ENCODE measurements around the gene WNT8B. TPM values are rescaled to one million over a fixed set of nuclear protein-coding genes. Genes with fewer than 3 reads are reported as not detected.
A peak's percentile ranks its signal among the peaks of the same experiment; 100 is the strongest.

The WNT8B gene
- total RNA-seq, 1 donor from 2014 or later = 0.16 TPM

- no peaks in the 10 kb centered on the region for H3K9me3 Mint-ChIP-seq
- peaks cover 15% of the 10 kb centered on the region for H3K36me3 Mint-ChIP-seq (ENCODE audit: low read depth)
- no peaks in the 10 kb centered on the region for H3K27me3 Mint-ChIP-seq
- H3K4me1 Mint-ChIP-seq = no peaks in the 10 kb centered on the region
- no peak overlapping the region for H3K4me3 Mint-ChIP-seq
- peak; percentile 47 for DNase-seq
- intact Hi-C loops (cut with micrococcal nuclease) = no loop called here
- no peak overlapping the region for H3K27ac Mint-ChIP-seq
Observed at GRCh38 chr10:100469756-100470155, 6.9 kb downstream of the WNT8B start.

- Mint-ChIP-seq H3K36me3 (ENCODE audit: low read depth) (peaks cover 12% of the 10 kb centered on the region), H3K4me1 (no peaks in the 10 kb centered on the region), H3K9me3 (no peaks in the 10 kb centered on the region), H3K27me3 (no peaks in the 10 kb centered on the region), H3K27ac (no peak overlapping the region), H3K4me3 (no peak overlapping the region)
- intact Hi-C loops (cut with micrococcal nuclease) = no loop called here
- DNase-seq = no peak
Observed at GRCh38 chr10:100470367-100470766, 7.6 kb downstream of the WNT8B start.

GRCh38 chr10:100477970-100478369, 15.2 kb downstream of the WNT8B start:
- DNase-seq = no peak
- intact Hi-C loops (cut with micrococcal nuclease) = no loop called here
- Mint-ChIP-seq H3K4me3 (no peak overlapping the region), H3K27me3 (peaks cover 3% of the 10 kb centered on the region), H3K36me3 (ENCODE audit: low read depth) (no peaks in the 10 kb centered on the region), H3K9me3 (no peaks in the 10 kb centered on the region), H3K4me1 (peaks cover 12% of the 10 kb centered on the region), H3K27ac (no peak overlapping the region)

DNA sequence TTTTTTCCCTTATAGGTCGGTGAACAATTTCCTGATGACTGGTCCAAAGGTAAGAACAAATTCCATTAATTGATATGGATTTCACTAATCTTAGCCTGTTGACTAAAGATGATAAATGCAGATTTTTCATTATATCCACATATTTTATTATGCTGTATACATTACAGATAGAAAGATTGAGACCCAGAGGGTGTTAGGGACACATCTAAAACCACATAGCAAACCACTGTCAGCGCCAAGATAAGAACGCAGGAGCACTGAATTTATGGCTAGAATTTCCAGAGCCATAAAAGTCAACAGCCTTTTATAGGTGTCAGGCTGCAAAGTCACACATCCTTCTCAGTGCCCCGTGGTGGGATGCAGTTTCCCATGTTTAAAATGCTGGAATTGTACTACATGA, 16.2 kb downstream of the WNT8B start:
- peaks cover 3% of the 10 kb centered on the region for H3K36me3 Mint-ChIP-seq (ENCODE audit: low read depth)
- no peak overlapping the region for H3K4me3 Mint-ChIP-seq
- intact Hi-C loops (cut with micrococcal nuclease) = no loop called here
- H3K27ac Mint-ChIP-seq = no peak overlapping the region
- H3K4me1 Mint-ChIP-seq = peaks cover 23% of the 10 kb centered on the region
- no peak for DNase-seq
- no peaks in the 10 kb centered on the region for H3K9me3 Mint-ChIP-seq
- peaks cover 3% of the 10 kb centered on the region for H3K27me3 Mint-ChIP-seq

DNA sequence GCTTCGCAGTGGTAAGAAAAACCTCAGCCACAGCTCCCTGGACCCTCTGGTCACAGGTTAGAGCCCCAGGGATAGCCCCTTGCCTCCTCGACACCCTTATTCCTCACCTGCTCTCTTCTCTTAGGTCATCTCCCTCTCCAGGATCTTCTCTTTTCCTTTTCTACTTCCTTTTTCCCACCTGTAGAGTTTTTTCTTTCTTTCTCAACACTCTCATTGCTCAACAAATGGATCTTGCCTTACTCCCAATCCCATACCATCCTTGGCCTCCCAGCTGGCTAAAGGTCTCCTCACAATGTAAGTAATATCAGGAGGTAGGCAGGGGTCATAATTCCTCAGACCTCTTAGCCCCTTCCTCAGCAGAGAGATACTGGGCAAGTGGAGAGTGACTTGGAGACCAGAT, 17.2 kb downstream of the WNT8B start:
- Mint-ChIP-seq H3K4me1 (peaks cover 28% of the 10 kb centered on the region), H3K27ac (no peak overlapping the region), H3K9me3 (no peaks in the 10 kb centered on the region), H3K4me3 (no peak overlapping the region), H3K27me3 (peaks cover 3% of the 10 kb centered on the region), H3K36me3 (ENCODE audit: low read depth) (peaks cover 11% of the 10 kb centered on the region)
- intact Hi-C loops (cut with micrococcal nuclease) = no loop called here
- no peak for DNase-seq

GRCh38 chr10:100481462-100482081, 18.8 kb downstream of the WNT8B start:
- DNase-seq = peak; percentile 98
- peaks cover 3% of the 10 kb centered on the region for H3K27me3 Mint-ChIP-seq
- H3K36me3 Mint-ChIP-seq (ENCODE audit: low read depth) = peaks cover 25% of the 10 kb centered on the region
- H3K4me1 Mint-ChIP-seq = peaks cover 28% of the 10 kb centered on the region
- H3K27ac Mint-ChIP-seq = no peak overlapping the region
- intact Hi-C loops (cut with micrococcal nuclease) = loop anchor here (1.0 to 2.0 kb wide), 3 partner anchors 27 to 47 kb away; partner anchors contain the start of gene SEC31B
- H3K4me3 Mint-ChIP-seq = peak overlapping the region; percentile 86
- no peaks in the 10 kb centered on the region for H3K9me3 Mint-ChIP-seq

- peaks cover 30% of the 10 kb centered on the region for H3K4me1 Mint-ChIP-seq
- no peaks in the 10 kb centered on the region for H3K9me3 Mint-ChIP-seq
- peak overlapping the region; percentile 86 for H3K4me3 Mint-ChIP-seq
- peaks cover 3% of the 10 kb centered on the region for H3K27me3 Mint-ChIP-seq
- intact Hi-C loops (cut with micrococcal nuclease) = loop anchor here (1.0 to 2.0 kb wide), 3 partner anchors 26 to 48 kb away; partner anchors contain the start of gene SEC31B
- peaks cover 32% of the 10 kb centered on the region for H3K36me3 Mint-ChIP-seq (ENCODE audit: low read depth)
- peak overlapping the region; percentile 66 for H3K27ac Mint-ChIP-seq
- peak; percentile 91 for DNase-seq
Observed at GRCh38 chr10:100482181-100482833, 19.5 kb downstream of the WNT8B start.

DNA sequence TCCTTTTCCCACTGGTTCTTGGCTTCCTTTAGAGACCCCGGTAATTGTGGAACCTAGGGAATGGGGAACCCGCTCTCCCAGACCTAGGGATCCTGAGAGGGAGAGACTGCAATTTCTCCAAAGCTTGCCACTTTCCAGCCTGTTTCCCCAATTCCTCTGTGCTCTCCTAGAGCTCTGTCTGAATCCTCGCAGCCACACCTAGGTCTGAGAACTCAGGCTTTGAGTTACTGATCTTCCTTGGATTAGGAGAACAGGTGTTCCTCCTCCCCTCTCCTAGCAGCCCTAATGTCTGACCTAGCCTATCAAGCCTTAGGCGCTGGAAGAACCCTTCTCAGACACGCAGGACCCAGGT, 20.0 kb downstream of the WNT8B start:
- intact Hi-C loops (cut with micrococcal nuclease) = loop anchor here (1.0 to 2.0 kb wide), 3 partner anchors 25 to 49 kb away; partner anchors contain the start of gene SEC31B
- peaks cover 35% of the 10 kb centered on the region for H3K36me3 Mint-ChIP-seq (ENCODE audit: low read depth)
- peaks cover 3% of the 10 kb centered on the region for H3K27me3 Mint-ChIP-seq
- H3K4me1 Mint-ChIP-seq = peaks cover 30% of the 10 kb centered on the region
- no peak overlapping the region for H3K27ac Mint-ChIP-seq
- H3K4me3 Mint-ChIP-seq = peak overlapping the region; percentile 86
- no peaks in the 10 kb centered on the region for H3K9me3 Mint-ChIP-seq
- DNase-seq = no peak

DNA sequence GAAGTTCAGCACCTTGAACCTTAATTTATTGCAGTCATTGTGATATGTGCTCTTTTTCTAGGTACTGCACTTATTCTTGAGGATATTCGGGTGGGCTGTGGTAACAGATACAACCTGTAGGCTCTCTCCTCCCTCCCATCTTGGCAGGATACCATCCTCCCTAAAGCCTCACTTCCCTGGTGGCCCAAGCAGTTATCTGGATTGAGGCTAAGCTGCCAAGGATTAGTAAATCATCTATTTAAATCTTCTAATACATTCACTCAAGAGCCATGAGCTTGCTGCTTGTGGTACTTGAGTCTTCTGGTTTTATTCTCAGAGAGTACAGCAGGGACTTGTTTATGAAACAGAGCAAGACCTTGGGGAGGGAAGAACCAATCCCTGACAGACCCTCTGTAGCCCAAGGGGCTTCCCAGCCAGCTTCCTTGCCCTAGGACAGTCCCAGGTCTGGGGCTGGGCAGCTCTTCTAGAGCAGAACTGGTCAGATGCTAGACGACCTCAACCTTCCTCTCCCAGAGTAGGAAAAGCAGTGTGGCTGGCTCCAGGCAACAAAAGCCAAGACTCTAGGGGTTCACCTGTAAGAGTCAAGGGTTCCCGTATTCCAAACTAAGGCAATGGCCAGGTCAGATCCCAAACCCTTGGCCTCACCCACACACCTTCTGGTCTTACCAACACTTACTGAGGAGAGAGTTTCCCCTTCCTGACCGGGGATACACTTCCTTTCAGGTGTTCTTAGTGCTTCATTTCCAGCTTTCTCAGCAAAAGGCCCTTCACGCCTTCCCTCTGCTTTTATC, 21.3 kb downstream of the WNT8B start:
- peak overlapping the region; percentile 20 for H3K4me3 Mint-ChIP-seq

GRCh38 chr10:100485366-100485765, 22.6 kb downstream of the WNT8B start:
- peaks cover 56% of the 10 kb centered on the region for H3K36me3 Mint-ChIP-seq (ENCODE audit: low read depth)
- intact Hi-C loops (cut with micrococcal nuclease) = no loop called here
- no peaks in the 10 kb centered on the region for H3K9me3 Mint-ChIP-seq
- H3K4me1 Mint-ChIP-seq = peaks cover 34% of the 10 kb centered on the region
- peak; percentile 54 for DNase-seq
- H3K27ac Mint-ChIP-seq = no peak overlapping the region
- H3K4me3 Mint-ChIP-seq = no peak overlapping the region
- no peaks in the 10 kb centered on the region for H3K27me3 Mint-ChIP-seq

More for the DNA sequence above, 21.3 kb downstream of the WNT8B start:
- Mint-ChIP-seq H3K27ac (peak overlapping the region; percentile 34), H3K9me3 (no peaks in the 10 kb centered on the region), H3K36me3 (ENCODE audit: low read depth) (peaks cover 45% of the 10 kb centered on the region), H3K4me1 (peaks cover 31% of the 10 kb centered on the region), H3K27me3 (peaks cover 3% of the 10 kb centered on the region)
- intact Hi-C loops (cut with micrococcal nuclease) = loop anchor here (2.0 kb wide), 1 partner anchor 35 kb away; the partner anchor contains the start of gene SEC31B
- peak; percentile 54 for DNase-seq

GRCh38 chr10:100485801-100486495, 23.1 kb downstream of the WNT8B start:
- Mint-ChIP-seq H3K9me3 (no peaks in the 10 kb centered on the region), H3K27ac (peak overlapping the region; percentile 13), H3K4me1 (peaks cover 34% of the 10 kb centered on the region), H3K4me3 (no peak overlapping the region), H3K27me3 (no peaks in the 10 kb centered on the region), H3K36me3 (ENCODE audit: low read depth) (peaks cover 61% of the 10 kb centered on the region)
- no peak for DNase-seq
- intact Hi-C loops (cut with micrococcal nuclease) = no loop called here

GRCh38 chr10:100487529-100487928, 24.7 kb downstream of the WNT8B start:
- peaks cover 31% of the 10 kb centered on the region for H3K4me1 Mint-ChIP-seq
- no peaks in the 10 kb centered on the region for H3K27me3 Mint-ChIP-seq
- no peak overlapping the region for H3K4me3 Mint-ChIP-seq
- no peak for DNase-seq
- intact Hi-C loops (cut with micrococcal nuclease) = no loop called here
- H3K36me3 Mint-ChIP-seq (ENCODE audit: low read depth) = peaks cover 72% of the 10 kb centered on the region
- no peaks in the 10 kb centered on the region for H3K9me3 Mint-ChIP-seq
- H3K27ac Mint-ChIP-seq = no peak overlapping the region

DNA sequence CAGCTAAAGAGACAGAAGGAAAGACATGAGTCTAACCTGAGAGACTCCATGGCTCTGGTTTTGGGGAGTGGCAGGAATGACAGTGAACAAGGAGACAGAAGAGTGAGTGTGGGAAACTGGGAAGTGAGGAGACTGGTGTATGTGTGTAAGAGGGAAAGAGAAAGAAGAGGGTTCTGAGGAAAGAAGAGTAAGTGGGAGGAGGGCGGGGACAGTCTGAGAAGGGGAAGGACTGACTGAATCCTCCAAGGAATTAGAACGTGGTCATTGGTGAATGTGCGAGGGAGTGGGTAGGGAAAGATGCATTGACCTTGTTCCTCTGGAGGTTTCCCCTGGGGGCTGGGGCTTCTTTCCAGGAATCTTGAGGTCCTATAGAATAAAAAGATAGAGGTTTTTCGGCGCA, 26.6 kb downstream of the WNT8B start:
- Mint-ChIP-seq H3K27me3 (no peaks in the 10 kb centered on the region), H3K27ac (peak overlapping the region; percentile 68), H3K36me3 (ENCODE audit: low read depth) (peaks cover 82% of the 10 kb centered on the region), H3K9me3 (no peaks in the 10 kb centered on the region), H3K4me3 (no peak overlapping the region), H3K4me1 (peaks cover 25% of the 10 kb centered on the region)
- DNase-seq = no peak
- intact Hi-C loops (cut with micrococcal nuclease) = no loop called here
